CD4-positive, alpha-beta memory T cell (primary cell): ENCODE results near the gene BLID. TPM values are rescaled to one million over a fixed set of nuclear protein-coding genes. Genes with fewer than 3 reads are reported as not detected.

Experiments used
- CTCF ChIA-PET: fragments of 350-600 bp; sonication (Branson Sonifier 250); formaldehyde crosslinking; loops from one replicate; lab custom pipeline; 2021; ENCODE audit warnings: inconsistent platforms; ENCODE audit not compliant: partially characterized antibody; lab: Charles Lee
- POLR2A ChIA-PET: fragments of 350-600 bp; sonication (Branson Sonifier 250); formaldehyde crosslinking; loops from one replicate; lab custom pipeline; 2021; ENCODE audit not compliant: partially characterized antibody; lab: Charles Lee
- DNase-seq, 5 donors: peaks; one replicate each; pipeline versions ENCODE4 v3.0.0 to v3.0.0-alpha.2; 2020 to 2022; ENCODE audit warnings: mixed read lengths in 1 of 5
- H3K27ac ChIP-seq: one replicate; pipeline ENCODE4 v1.7.0; 2013; ENCODE audit warnings: low read depth, low read length
- H3K27me3 ChIP-seq: 2 replicates; pipeline ENCODE4 v1.7.0; 2013; ENCODE audit warnings: mild to moderate bottlenecking, low read length, moderate library complexity; ENCODE audit not compliant: insufficient read depth
- H3K36me3 ChIP-seq: 2 replicates; pipeline ENCODE4 v1.7.0; 2013; ENCODE audit warnings: mild to moderate bottlenecking, low read length, moderate library complexity; ENCODE audit not compliant: insufficient read depth
- H3K4me1 ChIP-seq: 2 replicates; pipeline ENCODE4 v1.7.0; 2013; ENCODE audit warnings: mild to moderate bottlenecking, low read length, moderate library complexity; ENCODE audit not compliant: insufficient read depth
- H3K4me3 ChIP-seq, 2 donors: one replicate each; pipeline ENCODE4 v1.7.0; 2013; ENCODE audit warnings: low read length in 2 of 2, mild to moderate bottlenecking in 1 of 2
- H3K9me3 ChIP-seq, 2 donors: one replicate each; pipeline ENCODE4 v1.7.0; 2013; ENCODE audit warnings: low read length in 2 of 2, control low read depth in 1 of 2; ENCODE audit not compliant: control insufficient read depth in 1 of 2
- H3K27ac Mint-ChIP-seq, 7 donors: one replicate each; pipeline ENCODE4 v1.8.0; 2020 to 2021; ENCODE audit warnings: mixed read lengths in 7 of 7, mild to moderate bottlenecking in 6 of 7, inconsistent platforms in 3 of 7, moderate library complexity in 3 of 7
- H3K27me3 Mint-ChIP-seq, 2 donors: one replicate each; pipeline ENCODE4 v1.8.0; 2020 to 2021; ENCODE audit warnings: mixed read lengths in 2 of 2
- H3K36me3 Mint-ChIP-seq, 2 donors: one replicate each; pipeline ENCODE4 v1.8.0; 2020 to 2021; ENCODE audit warnings: mixed read lengths in 2 of 2, inconsistent platforms in 1 of 2, mild to moderate bottlenecking in 1 of 2
- H3K4me1 Mint-ChIP-seq, 4 donors: one replicate each; pipeline ENCODE4 v1.8.0; 2020 to 2021; ENCODE audit warnings: mixed read lengths in 4 of 4, mild to moderate bottlenecking in 1 of 4
- H3K4me3 Mint-ChIP-seq, 8 donors: one replicate each; pipeline ENCODE4 v1.8.0; 2020 to 2021; ENCODE audit warnings: mixed read lengths in 8 of 8, mild to moderate bottlenecking in 7 of 8, moderate library complexity in 6 of 8, inconsistent platforms in 3 of 8
- H3K9me3 Mint-ChIP-seq, 8 donors: one replicate each; pipeline ENCODE4 v1.8.0; 2020 to 2021; ENCODE audit warnings: mixed read lengths in 8 of 8, mild to moderate bottlenecking in 5 of 8, inconsistent platforms in 3 of 8, moderate library complexity in 1 of 8
- intact Hi-C: fragments of 100-400 bp; cut with micrococcal nuclease; formaldehyde crosslinking; loops from one replicate; pipeline ENCODE4 v1.15.1; 2023
- polyA plus RNA-seq, 2 donors: library from polyadenylated mRNA; unstranded; fragments of 300-500 nt; fragmentation: Illumina TruSeq; gene quantifications; one replicate each; pipeline ENCODE4 v1.2.3, GENCODE V29; 2021
- total RNA-seq, 2 experiments: library from RNA; stranded (reverse); gene quantifications; one replicate each; pipeline ENCODE4 v1.2.3, GENCODE V29; 2021

BLID gene
- total and polyA plus RNA-seq, 4 experiments from 2014 or later: not detected

- Mint-ChIP-seq H3K36me3 (no peaks in the 10 kb centered on the region), H3K27ac (no peak overlapping the region), H3K4me3 (no peak overlapping the region), H3K27me3 (peaks cover 0 to 5% of the 10 kb centered on the region in 2 donors), H3K9me3 (peaks cover 0 to 2% (median 0%) of the 10 kb centered on the region in 8 donors), H3K4me1 (no peaks in the 10 kb centered on the region)
- Histone ChIP-seq H3K4me1 (no peaks in the 10 kb centered on the region), H3K36me3 (no peaks in the 10 kb centered on the region), H3K9me3 (no peaks in the 10 kb centered on the region), H3K27me3 (no peaks in the 10 kb centered on the region), H3K27ac (no peak overlapping the region), H3K4me3 (no peak overlapping the region)
- DNase-seq: no peak
- intact Hi-C loops: no loop called here
- ChIA-PET POLR2A (no interaction called here), CTCF (interaction anchor here (1.4 kb wide), 1 partner anchor 10 kb away, joined by 4 read pairs; no protein-coding TSS in a partner anchor)
These were observed 3.3 kb downstream of the BLID start for GRCh38 chr11:122112470-122113365.

- no peak for DNase-seq
- Mint-ChIP-seq H3K27ac (no peak overlapping the region), H3K4me1 (no peaks in the 10 kb centered on the region), H3K9me3 (peaks cover 0 to 1% (median 0%) of the 10 kb centered on the region in 8 donors), H3K27me3 (peaks cover 10 to 12% of the 10 kb centered on the region in 2 donors), H3K36me3 (no peaks in the 10 kb centered on the region), H3K4me3 (no peak overlapping the region)
- Histone ChIP-seq H3K27ac (no peak overlapping the region), H3K4me1 (no peaks in the 10 kb centered on the region), H3K27me3 (no peaks in the 10 kb centered on the region), H3K4me3 (no peak overlapping the region), H3K36me3 (no peaks in the 10 kb centered on the region), H3K9me3 (no peaks in the 10 kb centered on the region)
- ChIA-PET CTCF (no interaction called here), POLR2A (no interaction called here)
- intact Hi-C loops: no loop called here
These were observed 6.1 kb downstream of the BLID start for GRCh38 chr11:122109932-122110331.

GRCh38 chr11:122108828-122109227 lies 7.2 kb downstream of the BLID start:
- H3K27ac ChIP-seq: no peak overlapping the region
- no peaks in the 10 kb centered on the region for H3K36me3 ChIP-seq
- no peaks in the 10 kb centered on the region for H3K9me3 ChIP-seq
- intact Hi-C loops: no loop called here
- no peak for DNase-seq
- Mint-ChIP-seq H3K27me3 (peaks cover 16 to 18% of the 10 kb centered on the region in 2 donors), H3K27ac (no peak overlapping the region), H3K4me3 (no peak overlapping the region), H3K9me3 (peaks cover 0 to 4% (median 0%) of the 10 kb centered on the region in 8 donors), H3K36me3 (no peaks in the 10 kb centered on the region), H3K4me1 (no peaks in the 10 kb centered on the region)
- ChIA-PET CTCF (no interaction called here), POLR2A (no interaction called here)
- H3K4me3 ChIP-seq: no peak overlapping the region
- H3K4me1 ChIP-seq: no peaks in the 10 kb centered on the region
- no peaks in the 10 kb centered on the region for H3K27me3 ChIP-seq

GRCh38 chr11:122108192-122108799 lies 7.7 kb downstream of the BLID start:
- Histone ChIP-seq H3K36me3 (no peaks in the 10 kb centered on the region), H3K9me3 (no peaks in the 10 kb centered on the region), H3K4me3 (no peak overlapping the region), H3K27ac (no peak overlapping the region), H3K27me3 (no peaks in the 10 kb centered on the region), H3K4me1 (no peaks in the 10 kb centered on the region)
- POLR2A ChIA-PET: no interaction called here
- H3K4me3 Mint-ChIP-seq: no peak overlapping the region
- intact Hi-C loops: no loop called here
- DNase-seq: no peak
- no peaks in the 10 kb centered on the region for H3K36me3 Mint-ChIP-seq
- no peak overlapping the region for H3K27ac Mint-ChIP-seq
- CTCF ChIA-PET: no interaction called here
- no peaks in the 10 kb centered on the region for H3K4me1 Mint-ChIP-seq
- peaks cover 16 to 18% of the 10 kb centered on the region in 2 donors for H3K27me3 Mint-ChIP-seq
- H3K9me3 Mint-ChIP-seq: peaks cover 0 to 4% (median 0%) of the 10 kb centered on the region in 8 donors

GRCh38 chr11:122107566-122107965 lies 8.4 kb downstream of the BLID start:
- Histone ChIP-seq H3K27me3 (no peaks in the 10 kb centered on the region), H3K27ac (no peak overlapping the region), H3K36me3 (no peaks in the 10 kb centered on the region), H3K4me1 (no peaks in the 10 kb centered on the region), H3K4me3 (no peak overlapping the region), H3K9me3 (no peaks in the 10 kb centered on the region)
- intact Hi-C loops: no loop called here
- Mint-ChIP-seq H3K36me3 (no peaks in the 10 kb centered on the region), H3K4me3 (no peak overlapping the region), H3K9me3 (peaks cover 0 to 4% (median 0%) of the 10 kb centered on the region in 8 donors), H3K27me3 (peaks cover 16 to 18% of the 10 kb centered on the region in 2 donors), H3K27ac (no peak overlapping the region), H3K4me1 (no peaks in the 10 kb centered on the region)
- no peak for DNase-seq
- CTCF ChIA-PET: no interaction called here
- POLR2A ChIA-PET: no interaction called here

- Histone ChIP-seq H3K27me3 (peaks cover 2% of the 10 kb centered on the region), H3K4me1 (no peaks in the 10 kb centered on the region), H3K9me3 (no peaks in the 10 kb centered on the region), H3K4me3 (no peak overlapping the region), H3K36me3 (no peaks in the 10 kb centered on the region), H3K27ac (no peak overlapping the region)
- intact Hi-C loops: no loop called here
- no peak for DNase-seq
- Mint-ChIP-seq H3K9me3 (peaks cover 0 to 4% (median 0%) of the 10 kb centered on the region in 8 donors), H3K27me3 (peaks cover 15 to 16% of the 10 kb centered on the region in 2 donors), H3K27ac (no peak overlapping the region), H3K36me3 (no peaks in the 10 kb centered on the region), H3K4me3 (no peak overlapping the region), H3K4me1 (no peaks in the 10 kb centered on the region)
- ChIA-PET POLR2A (no interaction called here), CTCF (no interaction called here)
These were observed 9.0 kb downstream of the BLID start for GRCh38 chr11:122107045-122107444.

GRCh38 chr11:122105044-122105758 lies 10.8 kb downstream of the BLID start:
- Histone ChIP-seq H3K27ac (no peak overlapping the region), H3K4me3 (no peak overlapping the region), H3K27me3 (peaks cover 5% of the 10 kb centered on the region), H3K9me3 (no peaks in the 10 kb centered on the region), H3K4me1 (peaks cover 5% of the 10 kb centered on the region), H3K36me3 (no peaks in the 10 kb centered on the region)
- H3K4me1 Mint-ChIP-seq: peaks cover under 1 to 8% (median 6%) of the 10 kb centered on the region in 4 donors
- no peak overlapping the region for H3K4me3 Mint-ChIP-seq
- peaks cover 15 to 23% of the 10 kb centered on the region in 2 donors for H3K27me3 Mint-ChIP-seq
- ChIA-PET POLR2A (no interaction called here), CTCF (no interaction called here)
- no peak for DNase-seq
- peaks cover 0 to 4% (median 0%) of the 10 kb centered on the region in 8 donors for H3K9me3 Mint-ChIP-seq
- no peaks in the 10 kb centered on the region for H3K36me3 Mint-ChIP-seq
- H3K27ac Mint-ChIP-seq: no peak overlapping the region
- intact Hi-C loops: no loop called here
